SK-N-MC (cell line): Measurements from ENCODE around the gene MRTFB.

ENCODE experiments used
- DNase-seq: peaks from one replicate; pipeline ENCODE4 v3.0.0-alpha.2; 2011; ENCODE audit warnings: low read depth, low spot score
- H3K27ac ChIP-seq: fragments of 200-600 bp; sonication (generic); 2 replicates; pipeline ENCODE4 v1.5.1; 2016; ENCODE audit warnings: mixed run types
- H3K36me3 ChIP-seq: fragments of 200-600 bp; sonication (generic); 2 replicates; pipeline ENCODE4 v1.6.1; 2017; ENCODE audit warnings: antibody characterized with exemption, low read length, mixed read lengths; ENCODE audit not compliant: insufficient read depth
- H3K4me3 ChIP-seq: fragments of 200-600 bp; sonication (generic); 2 replicates; pipeline ENCODE4 v1.5.1; 2016
- H3K9ac ChIP-seq: fragments of 200-600 bp; sonication (generic); 2 replicates; pipeline ENCODE4 v1.8.0; 2017; ENCODE audit warnings: mixed run types, mixed read lengths; ENCODE audit not compliant: insufficient read length
- H3K9me3 ChIP-seq: fragments of 200-600 bp; sonication (generic); 2 replicates; pipeline ENCODE4 v1.6.1; 2017; ENCODE audit warnings: low read depth, mild to moderate bottlenecking, antibody characterized with exemption, low read length, moderate library complexity, mixed read lengths
- EZH2 ChIP-seq: fragments of 200-600 bp; sonication (generic); IDR thresholded peaks from one replicate; pipeline ENCODE4 v1.6.1; 2017; ENCODE audit warnings: antibody characterized with exemption
- FOXP2 ChIP-seq: optimal IDR thresholded peaks from 2 replicates; pipeline ENCODE3; 2011; ENCODE audit warnings: mild to moderate bottlenecking, moderate library complexity; ENCODE audit not compliant: insufficient read depth; ENCODE audit errors: extremely low read length, control extremely low read depth
- POLR2AphosphoS5 ChIP-seq: IDR thresholded peaks from 2 replicates; pipeline ENCODE4 v1.6.1; 2012; ENCODE audit warnings: mild to moderate bottlenecking, low read depth, low read length, borderline replicate concordance

MRTFB gene

DNA sequence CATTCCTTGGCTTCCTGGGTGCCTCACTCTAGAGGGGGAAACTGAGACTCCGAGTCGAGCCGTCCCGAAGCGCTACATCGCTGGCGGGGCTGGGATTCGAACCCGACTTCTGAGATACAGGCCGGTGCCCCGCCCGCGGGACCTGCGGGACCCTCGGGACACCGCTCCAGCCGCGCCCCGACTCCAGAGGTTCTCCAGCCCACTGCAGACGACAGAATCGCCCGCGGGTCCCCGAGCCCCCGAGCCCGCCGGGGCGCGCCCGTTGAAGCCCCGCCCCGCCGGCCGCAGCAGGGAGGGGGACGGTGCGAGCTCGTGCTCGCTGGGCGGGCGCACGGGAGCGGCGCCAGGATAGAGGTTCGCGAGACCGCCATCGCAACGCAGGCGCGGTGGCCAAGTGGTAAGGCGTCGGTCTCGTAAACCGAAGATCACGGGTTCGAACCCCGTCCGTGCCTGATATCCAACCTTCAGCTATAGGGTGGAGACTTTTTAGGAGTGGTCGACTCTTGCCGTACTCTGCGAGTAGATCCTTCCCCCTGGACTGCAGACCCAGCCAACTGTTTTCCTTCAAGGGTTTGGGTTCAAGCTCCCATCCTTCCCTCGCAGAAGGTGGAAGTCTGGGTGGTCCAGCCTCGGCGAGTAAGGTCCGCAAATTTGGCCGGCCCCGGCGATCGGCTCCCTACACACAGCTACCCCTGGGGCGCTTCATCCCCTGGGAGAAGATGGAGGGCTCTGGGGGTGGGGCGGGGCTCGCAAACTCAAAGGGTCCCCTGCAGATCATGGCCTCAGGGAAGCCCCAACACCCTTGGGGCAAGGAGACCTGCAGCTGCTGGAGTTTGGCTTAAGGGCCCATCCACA, 214.6 kb downstream of the MRTFB start:
- H3K9me3 ChIP-seq, result peaks cover 7% of the 10 kb centered on the region; the same call in 1 of the 2 replicates
- H3K9ac ChIP-seq, result peak overlapping the region; percentile 69
- no peak for TF ChIP-seq EZH2
- TF ChIP-seq FOXP2, result no peak
- TF ChIP-seq POLR2AphosphoS5, result no peak
- no peaks in the 10 kb centered on the region for H3K36me3 ChIP-seq
- peak; percentile 77 for DNase-seq
- H3K27ac ChIP-seq, result peak overlapping the region; percentile 44
- H3K4me3 ChIP-seq, result peak overlapping the region; percentile 84

DNA sequence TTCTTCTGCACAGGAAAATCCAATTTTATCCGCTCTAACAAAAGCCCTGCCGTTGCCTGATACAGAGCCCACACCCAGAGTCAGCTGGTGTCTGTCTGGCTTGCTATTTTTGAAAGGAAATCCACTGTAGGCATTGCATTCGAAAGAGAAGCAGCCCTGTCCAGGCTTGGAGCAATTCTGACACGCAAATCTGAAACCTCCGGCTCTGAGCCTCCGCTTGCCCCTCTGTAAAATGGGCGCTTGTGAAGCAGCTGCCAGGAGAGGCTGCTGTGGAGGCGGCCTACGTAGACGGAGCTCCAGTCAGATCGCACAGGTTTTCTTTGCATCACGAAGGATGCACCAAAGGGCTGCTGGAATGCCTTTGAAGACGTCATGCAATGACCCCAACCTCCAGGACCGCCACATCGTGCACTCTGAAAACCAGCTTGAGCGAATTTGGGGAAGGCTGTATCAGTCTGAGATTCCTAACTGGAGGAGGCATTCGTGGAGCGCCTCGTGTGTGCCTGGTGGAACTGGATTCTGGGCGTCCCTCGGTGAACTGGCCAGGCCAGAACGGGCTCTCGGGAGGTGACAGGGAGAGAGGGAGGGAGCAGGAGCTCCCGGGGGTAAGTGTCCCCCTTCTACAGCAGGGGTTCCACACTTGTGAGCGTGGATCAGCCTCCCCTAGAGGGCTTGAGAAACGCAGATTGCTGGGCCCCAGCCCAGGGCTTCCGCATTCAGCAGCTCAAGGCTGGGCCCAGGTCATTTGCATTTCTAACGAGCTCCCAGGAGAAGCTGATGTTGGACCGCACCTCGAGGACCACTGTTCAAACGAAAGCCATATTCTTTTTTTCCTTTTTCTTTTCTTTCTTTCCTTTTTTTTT, 215.5 kb downstream of the MRTFB start:
- H3K9me3 ChIP-seq, result peaks cover 7% of the 10 kb centered on the region; the same call in 1 of the 2 replicates
- H3K36me3 ChIP-seq, result no peaks in the 10 kb centered on the region
- H3K27ac ChIP-seq, result peak overlapping the region; percentile 44
- no peak overlapping the region for H3K9ac ChIP-seq
- H3K4me3 ChIP-seq, result peak overlapping the region; percentile 84
- TF ChIP-seq EZH2 (no peak), POLR2AphosphoS5 (no peak), FOXP2 (no peak)
- no peak for DNase-seq

DNA sequence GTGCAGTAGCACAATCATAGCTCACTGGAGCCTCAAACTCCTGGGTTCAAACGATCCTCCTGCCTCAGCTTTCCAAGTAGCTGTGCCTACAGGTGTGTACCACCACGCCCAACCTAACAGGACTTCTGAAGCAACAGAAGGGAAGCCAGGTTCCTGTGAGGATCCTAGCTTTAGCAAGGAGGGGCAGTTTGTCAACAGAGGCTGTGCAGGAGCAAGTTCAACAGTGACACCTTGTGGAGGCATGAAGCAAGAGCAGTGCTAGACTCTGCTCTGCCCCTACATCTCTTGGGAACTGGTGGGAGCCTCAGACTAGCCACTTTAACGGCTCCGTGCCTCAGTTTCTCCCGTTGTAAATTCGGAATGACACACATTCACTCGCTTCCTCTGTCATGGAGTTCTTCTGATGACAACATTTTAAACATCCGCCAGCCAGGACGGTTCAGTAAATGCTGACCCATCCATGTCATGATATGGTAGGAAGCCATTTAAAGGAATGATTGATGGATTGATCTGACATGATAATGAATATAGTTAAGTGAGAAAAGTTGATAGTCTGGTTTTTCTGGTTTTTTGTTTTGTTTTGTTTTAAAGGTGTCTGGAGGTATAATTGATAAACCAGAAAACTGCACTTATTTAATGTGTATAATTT, 218.7 kb downstream of the MRTFB start:
- no peak overlapping the region for H3K4me3 ChIP-seq
- no peak overlapping the region for H3K27ac ChIP-seq
- H3K36me3 ChIP-seq, result no peaks in the 10 kb centered on the region
- no peak overlapping the region for H3K9ac ChIP-seq
- peaks cover 7% of the 10 kb centered on the region; the same call in 1 of the 2 replicates for H3K9me3 ChIP-seq
- no peak for DNase-seq
- no peak for TF ChIP-seq EZH2
- TF ChIP-seq POLR2AphosphoS5, result no peak
- no peak for TF ChIP-seq FOXP2

DNA sequence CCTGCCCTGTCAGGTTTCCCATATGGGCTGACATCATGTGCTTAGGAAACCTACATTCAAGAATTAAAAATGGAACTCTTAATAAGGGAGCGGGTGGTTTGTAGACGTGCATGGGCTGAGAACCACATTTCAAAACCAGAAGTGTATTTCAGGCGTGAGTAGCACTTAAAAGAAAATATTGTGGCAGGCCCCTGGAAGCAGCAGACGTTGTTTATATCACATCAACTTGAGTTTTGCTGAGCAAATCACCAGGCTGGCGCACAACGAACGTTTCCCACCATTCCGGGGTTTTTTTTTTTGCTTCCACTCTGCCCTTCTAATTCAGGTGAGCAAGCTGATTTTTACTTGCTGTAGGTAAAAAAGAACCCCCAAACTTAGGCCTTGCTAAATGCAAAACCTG, 220.2 kb downstream of the MRTFB start:
- no peaks in the 10 kb centered on the region for H3K36me3 ChIP-seq
- H3K9ac ChIP-seq, result no peak overlapping the region
- H3K4me3 ChIP-seq, result no peak overlapping the region
- peaks cover 7% of the 10 kb centered on the region; the same call in 1 of the 2 replicates for H3K9me3 ChIP-seq
- no peak overlapping the region for H3K27ac ChIP-seq
- DNase-seq, result no peak
- TF ChIP-seq FOXP2, result no peak

DNA sequence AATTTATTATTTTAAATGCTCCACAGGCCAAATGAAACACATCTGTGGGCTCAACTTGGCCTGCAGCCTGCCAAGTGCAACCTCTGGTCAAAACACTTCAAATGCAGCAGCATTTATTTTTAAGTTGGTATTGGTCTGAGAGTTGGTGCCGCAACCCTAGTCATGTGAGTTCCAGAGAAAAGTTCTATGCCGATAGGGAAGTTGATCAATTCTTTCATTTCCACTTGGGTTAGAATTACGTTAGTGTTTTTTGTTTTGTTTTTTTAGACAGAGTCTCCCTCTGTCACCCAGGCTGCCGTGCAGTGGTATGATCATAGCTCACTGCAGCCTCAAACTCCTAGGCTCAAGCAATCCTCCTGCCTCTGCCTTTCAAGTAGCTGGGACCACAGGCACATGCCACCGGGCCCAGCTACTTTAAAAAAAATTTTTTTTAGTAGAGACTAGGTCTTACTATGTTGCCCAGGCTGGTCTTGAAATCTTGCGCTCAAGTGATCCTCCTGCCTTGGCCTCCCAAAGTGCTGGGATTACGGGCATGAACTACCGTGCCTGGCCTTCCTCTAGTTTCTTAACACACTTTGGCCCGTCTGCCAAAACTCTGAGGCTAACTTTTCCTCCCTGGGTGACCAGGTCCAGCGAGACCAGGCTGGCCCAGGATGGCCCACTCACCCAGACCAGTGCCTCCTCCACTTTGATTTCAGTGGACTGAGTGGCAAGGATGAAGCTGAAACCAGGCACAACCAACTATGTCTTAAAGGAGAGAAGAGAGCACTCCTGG, 221.1 kb downstream of the MRTFB start:
- no peak overlapping the region for H3K4me3 ChIP-seq
- no peaks in the 10 kb centered on the region for H3K36me3 ChIP-seq
- TF ChIP-seq EZH2 (no peak), POLR2AphosphoS5 (no peak), FOXP2 (no peak)
- H3K9me3 ChIP-seq, result peaks cover 7% of the 10 kb centered on the region; the same call in 1 of the 2 replicates
- H3K27ac ChIP-seq, result no peak overlapping the region
- DNase-seq, result no peak
- no peak overlapping the region for H3K9ac ChIP-seq

DNA sequence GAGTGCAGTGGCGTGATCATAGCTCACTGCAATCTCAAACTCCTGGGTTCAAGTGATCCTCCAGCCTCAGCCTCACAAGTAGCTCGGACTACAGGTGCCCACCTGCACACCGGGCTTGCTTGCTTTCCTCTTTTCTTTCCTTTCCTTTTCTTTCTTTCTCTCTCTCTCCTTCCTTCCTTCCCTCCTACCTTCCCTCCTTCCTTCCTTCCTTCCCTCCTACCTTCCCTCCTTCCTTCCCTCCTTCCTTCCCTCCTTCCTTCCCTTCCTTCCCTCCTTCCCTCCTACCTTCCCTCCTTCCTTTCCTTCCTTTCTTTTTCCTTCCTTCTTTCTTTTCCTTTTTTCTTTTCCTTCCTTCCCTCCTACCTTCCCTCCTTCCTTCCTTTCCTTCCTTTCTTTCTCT, 225.5 kb downstream of the MRTFB start:
- no peak overlapping the region for H3K9ac ChIP-seq
- TF ChIP-seq POLR2AphosphoS5 (no peak), FOXP2 (no peak), EZH2 (no peak)
- H3K4me3 ChIP-seq, result no peak overlapping the region
- no peaks in the 10 kb centered on the region for H3K9me3 ChIP-seq
- no peak for DNase-seq
- no peaks in the 10 kb centered on the region for H3K36me3 ChIP-seq
- no peak overlapping the region for H3K27ac ChIP-seq

DNA sequence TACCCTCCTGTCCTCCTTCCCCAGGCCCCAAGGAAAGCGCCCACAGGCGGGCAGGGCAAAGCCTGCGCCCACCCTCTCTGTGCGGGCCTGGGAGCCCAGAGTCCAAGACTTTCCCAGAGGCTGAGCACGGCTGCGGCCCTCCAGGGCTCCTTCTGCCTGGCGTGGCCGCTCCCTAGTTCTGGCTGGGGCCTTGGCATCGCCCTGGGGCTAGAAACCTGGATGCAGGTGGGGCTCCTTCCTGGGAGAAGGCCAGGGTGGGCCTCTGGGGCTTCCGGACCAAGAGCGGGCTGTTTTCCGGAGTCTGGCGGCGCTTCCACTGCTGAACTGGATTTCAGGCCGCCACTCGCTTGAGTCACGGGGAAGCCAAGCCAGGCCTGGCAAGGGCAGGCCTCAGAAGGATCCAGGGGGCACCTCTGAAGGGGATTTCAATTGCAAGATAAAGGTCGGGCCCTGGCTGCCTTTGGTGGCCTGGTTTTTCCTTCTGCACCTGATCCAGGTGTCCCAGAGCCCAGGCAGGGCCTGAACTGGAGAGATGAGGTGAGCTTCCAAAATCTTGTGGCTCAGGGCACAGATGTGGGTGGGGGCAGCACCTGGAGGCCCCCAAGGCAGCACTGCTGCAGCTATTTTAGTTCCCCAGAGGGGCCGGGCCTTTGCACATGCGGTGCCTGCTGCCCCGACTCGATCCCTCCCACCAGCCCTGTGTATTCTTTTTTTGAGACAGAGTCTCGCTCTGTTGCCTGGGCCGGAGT, 227.4 kb downstream of the MRTFB start:
- H3K9ac ChIP-seq, result no peak overlapping the region

More for the DNA sequence above, 227.4 kb downstream of the MRTFB start:
- Histone ChIP-seq H3K27ac (no peak overlapping the region), H3K36me3 (no peaks in the 10 kb centered on the region), H3K9me3 (no peaks in the 10 kb centered on the region), H3K4me3 (no peak overlapping the region)
- no peak for TF ChIP-seq FOXP2
- no peak for TF ChIP-seq EZH2
- no peak for TF ChIP-seq POLR2AphosphoS5
- no peak for DNase-seq
